ENCODE measurements around the gene BMPR1A. TPM values are rescaled to one million over a fixed set of nuclear protein-coding genes. Genes with fewer than 3 reads are reported as not detected.

Gene BMPR1A
- total and polyA plus RNA-seq, 2 experiments from 2014 or later, result 16.5 to 41.7 TPM

DNA sequence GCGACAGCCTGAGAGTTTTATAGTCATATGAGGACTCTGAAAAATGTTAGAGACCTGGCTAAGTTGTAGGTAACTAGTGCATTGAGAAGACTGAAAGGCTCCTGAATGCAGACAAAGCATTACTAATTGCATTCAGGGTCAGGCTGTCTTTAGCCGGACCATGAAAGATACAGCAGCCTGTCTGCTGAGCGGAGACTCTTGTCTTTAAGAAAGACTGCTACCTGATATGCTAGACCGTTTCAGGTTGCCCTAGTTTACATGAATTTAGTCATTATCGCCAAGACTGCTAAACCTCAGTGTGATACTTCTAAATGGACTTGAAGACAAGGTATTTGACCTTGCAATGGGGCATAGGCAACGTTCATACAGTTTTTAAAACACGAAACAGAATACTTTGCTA, 81.2 kb downstream of the BMPR1A start:
- Histone ChIP-seq H3K27ac (no peak overlapping the region), H4K20me1 (ENCODE audit: insufficient read depth) (peaks cover 7% of the 10 kb centered on the region; the same call in 1 of the 2 replicates), H3K36me3 (ENCODE audit: low read depth) (peaks cover 12% of the 10 kb centered on the region; the same call in 1 of the 2 replicates), H3K9me2 (ENCODE audit: insufficient read depth) (no peaks in the 10 kb centered on the region), H3K79me2 (ENCODE audit: insufficient read depth) (peaks cover 82% of the 10 kb centered on the region), H3F3A (ENCODE audit: insufficient read depth) (no peaks in the 10 kb centered on the region), H3K9me3 (ENCODE audit: low read depth) (no peaks in the 10 kb centered on the region), H3K27me3 (replicated peaks; ENCODE audit: insufficient read depth) (no peaks in the 10 kb centered on the region), H3K4me1 (ENCODE audit: insufficient read depth) (no peaks in the 10 kb centered on the region), H2AFZ (no peak overlapping the region), H3K9ac (no peak overlapping the region), H3K4me2 (ENCODE audit: unreplicated experiment) (no peak overlapping the region), H3K4me3 (no peak overlapping the region)
- in situ Hi-C loops (cut with MboI), result no loop called here
- no peak for DNase-seq
- TF ChIP-seq EZH2phosphoT487 (IDR thresholded peaks at IDR 0.05; ENCODE audit: insufficient read depth, low read depth) (no peak), EZH2 (IDR thresholded peaks at IDR 0.05; ENCODE audit: insufficient read depth, poor library complexity, severe bottlenecking) (no peak)
- WGBS, 2 experiments (ENCODE audit: low coverage in 1 of 2, low lambda C conversion rate in 2 of 2, missing lambda C conversion rate in 2 of 2), result 86 to 90% methylated on average over 7 of the region's 7 CpGs

DNA sequence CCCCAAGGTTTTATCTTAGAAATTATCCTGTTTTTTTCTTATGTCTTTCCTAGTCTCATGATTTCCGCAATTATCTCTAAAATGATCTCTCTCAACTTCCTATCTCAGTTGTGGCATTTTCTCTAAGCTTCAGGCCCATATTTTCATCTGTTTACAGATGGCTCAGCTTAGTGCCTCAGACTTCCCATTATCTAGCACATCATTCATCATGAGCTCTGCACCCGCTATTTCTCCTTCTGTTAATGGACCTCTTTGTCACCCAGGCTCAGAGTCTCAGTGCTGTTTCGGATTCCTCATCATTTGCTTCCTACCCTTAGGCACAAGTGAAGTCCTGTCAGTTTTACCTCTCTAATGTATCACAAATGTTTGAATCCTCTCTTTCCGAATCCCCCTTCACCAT, 84.1 kb downstream of the BMPR1A start:
- Histone ChIP-seq H4K20me1 (ENCODE audit: insufficient read depth) (no peaks in the 10 kb centered on the region), H3K4me3 (no peak overlapping the region), H3K36me3 (ENCODE audit: low read depth) (peaks cover 12% of the 10 kb centered on the region), H3K4me1 (ENCODE audit: insufficient read depth) (no peaks in the 10 kb centered on the region), H3K4me2 (ENCODE audit: unreplicated experiment) (no peak overlapping the region), H3K9me3 (ENCODE audit: low read depth) (no peaks in the 10 kb centered on the region), H2AFZ (no peak overlapping the region), H3K27me3 (replicated peaks; ENCODE audit: insufficient read depth) (no peaks in the 10 kb centered on the region), H3K9me2 (ENCODE audit: insufficient read depth) (no peaks in the 10 kb centered on the region), H3K79me2 (ENCODE audit: insufficient read depth) (peaks cover 54% of the 10 kb centered on the region), H3F3A (ENCODE audit: insufficient read depth) (no peaks in the 10 kb centered on the region), H3K9ac (no peak overlapping the region), H3K27ac (no peak overlapping the region)
- no peak for DNase-seq
- in situ Hi-C loops (cut with MboI), result no loop called here
- no peak for TF ChIP-seq EZH2 (IDR thresholded peaks at IDR 0.05; ENCODE audit: insufficient read depth, poor library complexity, severe bottlenecking)
- no peak for TF ChIP-seq EZH2phosphoT487 (IDR thresholded peaks at IDR 0.05; ENCODE audit: insufficient read depth, low read depth)
- 91 to 93% methylated on average over 4 of the region's 4 CpGs for WGBS, 2 experiments (ENCODE audit: low coverage in 1 of 2, low lambda C conversion rate in 2 of 2, missing lambda C conversion rate in 2 of 2)

DNA sequence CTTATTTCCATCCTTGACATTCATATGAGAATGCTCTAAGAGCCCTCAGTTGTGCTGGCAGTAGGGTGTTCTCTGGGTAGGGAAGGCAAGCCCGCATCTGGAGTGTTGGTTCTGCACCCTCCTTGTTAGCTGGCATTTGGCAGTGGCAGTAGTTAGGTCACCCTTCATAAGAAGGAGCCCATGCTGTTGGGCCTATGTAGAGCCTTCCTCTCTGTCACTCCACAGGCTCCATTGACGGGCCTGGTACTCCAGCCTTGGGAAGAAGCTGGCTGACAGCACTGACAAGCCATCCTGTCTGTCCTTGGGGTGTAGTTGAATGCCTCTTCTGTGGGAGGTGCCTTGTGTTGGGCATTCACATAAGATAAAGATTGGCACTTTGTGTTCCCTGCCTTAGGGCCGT, 89.7 kb downstream of the BMPR1A start:
- H4K20me1 ChIP-seq (ENCODE audit: insufficient read depth), result no peaks in the 10 kb centered on the region
- no peak overlapping the region for H3K4me3 ChIP-seq
- in situ Hi-C loops (cut with MboI), result no loop called here
- peaks cover 5% of the 10 kb centered on the region for H3K36me3 ChIP-seq (ENCODE audit: low read depth)
- peaks cover 5% of the 10 kb centered on the region for H3K4me1 ChIP-seq (ENCODE audit: insufficient read depth)
- DNase-seq, result no peak
- no peaks in the 10 kb centered on the region for H3K9me2 ChIP-seq (ENCODE audit: insufficient read depth)
- H3F3A ChIP-seq (ENCODE audit: insufficient read depth), result no peaks in the 10 kb centered on the region; the same call in 1 of the 2 replicates
- H2AFZ ChIP-seq, result no peak overlapping the region
- TF ChIP-seq EZH2 (IDR thresholded peaks at IDR 0.05; ENCODE audit: insufficient read depth, poor library complexity, severe bottlenecking) (no peak), EZH2phosphoT487 (IDR thresholded peaks at IDR 0.05; ENCODE audit: insufficient read depth, low read depth) (no peak)
- no peaks in the 10 kb centered on the region for H3K9me3 ChIP-seq (ENCODE audit: low read depth)
- H3K79me2 ChIP-seq (ENCODE audit: insufficient read depth), result peaks cover 16% of the 10 kb centered on the region
- no peaks in the 10 kb centered on the region for H3K27me3 ChIP-seq (replicated peaks; ENCODE audit: insufficient read depth)
- no peak overlapping the region for H3K9ac ChIP-seq
- H3K4me2 ChIP-seq (ENCODE audit: unreplicated experiment), result no peak overlapping the region
- no peak overlapping the region for H3K27ac ChIP-seq
- 90 to 97% methylated on average over 3 of the region's 3 CpGs for WGBS, 2 experiments (ENCODE audit: low coverage in 1 of 2, low lambda C conversion rate in 2 of 2, missing lambda C conversion rate in 2 of 2)

DNA sequence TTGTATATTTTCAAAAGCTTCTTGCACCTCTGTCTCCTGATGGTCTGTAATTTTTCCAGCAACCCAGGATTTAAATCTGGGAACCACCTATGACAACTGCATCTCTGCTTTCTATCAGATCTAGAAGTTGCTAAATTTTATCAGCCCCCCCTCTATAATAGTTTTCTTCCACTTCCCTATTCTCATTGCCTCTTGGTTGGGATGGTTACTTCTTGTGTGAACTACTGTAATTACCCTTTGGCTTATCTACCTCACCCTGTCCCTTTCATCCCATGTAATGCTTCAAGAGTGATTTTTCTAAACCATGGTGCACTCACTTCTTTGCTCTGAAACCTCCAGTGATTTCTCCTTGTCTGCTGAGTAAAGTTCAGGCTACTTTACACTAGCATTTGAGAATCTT, 92.3 kb downstream of the BMPR1A start:
- no peaks in the 10 kb centered on the region for H3K27me3 ChIP-seq (replicated peaks; ENCODE audit: insufficient read depth)
- H3K4me1 ChIP-seq (ENCODE audit: insufficient read depth), result peaks cover 11% of the 10 kb centered on the region
- H3K79me2 ChIP-seq (ENCODE audit: insufficient read depth), result peaks cover 12% of the 10 kb centered on the region; the same call in 1 of the 2 replicates
- H3K27ac ChIP-seq, result no peak overlapping the region
- H3F3A ChIP-seq (ENCODE audit: insufficient read depth), result peaks cover 4% of the 10 kb centered on the region
- no peak overlapping the region for H3K4me3 ChIP-seq
- no peak overlapping the region for H3K4me2 ChIP-seq (ENCODE audit: unreplicated experiment)
- in situ Hi-C loops (cut with MboI), result no loop called here
- H3K9ac ChIP-seq, result no peak overlapping the region
- no peaks in the 10 kb centered on the region for H3K9me2 ChIP-seq (ENCODE audit: insufficient read depth)
- no peaks in the 10 kb centered on the region for H3K36me3 ChIP-seq (ENCODE audit: low read depth)
- no peak for TF ChIP-seq EZH2 (IDR thresholded peaks at IDR 0.05; ENCODE audit: insufficient read depth, poor library complexity, severe bottlenecking)
- no peak for TF ChIP-seq EZH2phosphoT487 (IDR thresholded peaks at IDR 0.05; ENCODE audit: insufficient read depth, low read depth)
- H2AFZ ChIP-seq, result no peak overlapping the region
- no peaks in the 10 kb centered on the region for H3K9me3 ChIP-seq (ENCODE audit: low read depth)
- no peaks in the 10 kb centered on the region for H4K20me1 ChIP-seq (ENCODE audit: insufficient read depth)
- no peak for DNase-seq

Data from GM23248 (cell line).